OCI-LY3 (cell line): ENCODE results near the gene CCDC54.

Experiments
- H2AFZ ChIP-seq: fragments of 200-600, 300-600 bp; shearing (Covaris generic); 2 replicates; pipeline ENCODE4 v1.6.0; 2014; ENCODE audit warnings: antibody characterized with exemption, low read depth, low read length
- H3K27ac ChIP-seq: fragments of 200-600, 300-600 bp; sonication (generic); 2 replicates; pipeline ENCODE4 v1.5.1; 2014; ENCODE audit warnings: mild to moderate bottlenecking, low read length, moderate library complexity, mixed read lengths
- H3K27me3 ChIP-seq: fragments of 200-600, 300-600 bp; sonication (generic); 2 replicates; pipeline ENCODE4 v1.6.1; 2014; ENCODE audit warnings: low read depth, low read length, mixed read lengths
- H3K36me3 ChIP-seq: fragments of 200-600, 300-600 bp; sonication (generic); replicated peaks from 2 replicates; pipeline ENCODE3; 2014; ENCODE audit warnings: low read depth, low read length, mixed read lengths
- H3K4me1 ChIP-seq: fragments of 300-600, 200-600 bp; sonication (generic); 2 replicates; pipeline ENCODE4 v1.6.1; 2014; ENCODE audit warnings: low read length, mixed read lengths
- H3K4me2 ChIP-seq: fragments of 200-600, 300-600 bp; sonication (generic); 2 replicates; pipeline ENCODE4 v1.6.1; 2014; ENCODE audit warnings: low read length, mixed read lengths
- H3K4me3 ChIP-seq: fragments of 300-600, 200-600 bp; sonication (generic); 2 replicates; pipeline ENCODE4 v1.5.1; 2014; ENCODE audit warnings: antibody characterized with exemption, mild to moderate bottlenecking, low read length, moderate library complexity
- H3K79me2 ChIP-seq: fragments of 300-600, 200-600 bp; shearing (Covaris generic); 2 replicates; pipeline ENCODE4 v1.6.1; 2014; ENCODE audit warnings: mild to moderate bottlenecking, low read length, mixed read lengths
- H3K9ac ChIP-seq: fragments of 300-600, 200-600 bp; shearing (Covaris generic); 2 replicates; pipeline ENCODE4 v1.6.0; 2014; ENCODE audit warnings: mild to moderate bottlenecking, low read length, moderate library complexity
- H3K9me3 ChIP-seq: fragments of 200-600, 300-600 bp; shearing (Covaris generic); 2 replicates; pipeline ENCODE4 v1.6.1; 2014; ENCODE audit warnings: low read length, mixed read lengths; ENCODE audit not compliant: insufficient read depth
- H4K20me1 ChIP-seq: fragments of 200-600, 300-600 bp; sonication (generic); 2 replicates; pipeline ENCODE4 v1.6.1; 2016; ENCODE audit warnings: low read length, mixed read lengths; ENCODE audit not compliant: insufficient read depth
- CTCF ChIP-seq: fragments of 200-600, 300-600 bp; sonication (generic); IDR thresholded peaks from 2 replicates; pipeline ENCODE4 v1.5.1; 2014; ENCODE audit warnings: antibody characterized with exemption, low read length, low read depth
- EZH2phosphoT487 ChIP-seq: fragments of 200-600 bp; shearing (Covaris generic); IDR thresholded peaks from 2 replicates; pipeline ENCODE4 v1.6.1; 2018; ENCODE audit warnings: antibody characterized with exemption, mixed run types, low read depth

CCDC54 gene

GRCh38 chr3:107368654-107369398 lies 8.4 kb upstream of the CCDC54 start:
- Histone ChIP-seq H3K27ac (no peak overlapping the region), H3K79me2 (no peaks in the 10 kb centered on the region), H3K4me1 (peaks cover 3% of the 10 kb centered on the region; the same call in 1 of the 2 replicates), H4K20me1 (no peaks in the 10 kb centered on the region), H3K27me3 (no peaks in the 10 kb centered on the region), H3K9me3 (no peaks in the 10 kb centered on the region), H3K9ac (no peak overlapping the region), H3K36me3 (no peaks in the 10 kb centered on the region), H3K4me2 (no peak overlapping the region), H2AFZ (no peak overlapping the region), H3K4me3 (no peak overlapping the region)
- TF ChIP-seq CTCF, result no peak
- TF ChIP-seq EZH2phosphoT487, result no peak

- no peak overlapping the region for H3K27ac ChIP-seq
- TF ChIP-seq CTCF (no peak), EZH2phosphoT487 (no peak)
- H3K9ac ChIP-seq, result no peak overlapping the region
- H4K20me1 ChIP-seq, result no peaks in the 10 kb centered on the region
- no peak overlapping the region for H3K4me3 ChIP-seq
- no peaks in the 10 kb centered on the region for H3K9me3 ChIP-seq
- H3K79me2 ChIP-seq, result no peaks in the 10 kb centered on the region
- no peak overlapping the region for H2AFZ ChIP-seq
- H3K36me3 ChIP-seq, result no peaks in the 10 kb centered on the region
- H3K4me2 ChIP-seq, result no peak overlapping the region
- H3K27me3 ChIP-seq, result no peaks in the 10 kb centered on the region
- H3K4me1 ChIP-seq, result peaks cover 3% of the 10 kb centered on the region; the same call in 1 of the 2 replicates
These were observed 7.4 kb upstream of the CCDC54 start for GRCh38 chr3:107369791-107370190.

GRCh38 chr3:107370907-107371306 lies 6.3 kb upstream of the CCDC54 start:
- no peaks in the 10 kb centered on the region for H4K20me1 ChIP-seq
- H3K4me1 ChIP-seq, result peaks cover 3% of the 10 kb centered on the region; the same call in 1 of the 2 replicates
- no peaks in the 10 kb centered on the region for H3K9me3 ChIP-seq
- H3K4me3 ChIP-seq, result no peak overlapping the region
- no peaks in the 10 kb centered on the region for H3K36me3 ChIP-seq
- H3K27ac ChIP-seq, result no peak overlapping the region
- no peak overlapping the region for H2AFZ ChIP-seq
- H3K27me3 ChIP-seq, result no peaks in the 10 kb centered on the region
- no peak for TF ChIP-seq CTCF
- no peak for TF ChIP-seq EZH2phosphoT487
- H3K79me2 ChIP-seq, result no peaks in the 10 kb centered on the region
- H3K4me2 ChIP-seq, result no peak overlapping the region
- no peak overlapping the region for H3K9ac ChIP-seq

GRCh38 chr3:107372506-107372905 lies 4.7 kb upstream of the CCDC54 start:
- no peaks in the 10 kb centered on the region for H3K36me3 ChIP-seq
- no peaks in the 10 kb centered on the region for H3K9me3 ChIP-seq
- no peaks in the 10 kb centered on the region for H4K20me1 ChIP-seq
- no peak overlapping the region for H3K4me2 ChIP-seq
- TF ChIP-seq EZH2phosphoT487, result no peak
- TF ChIP-seq CTCF, result no peak
- H3K27me3 ChIP-seq, result no peaks in the 10 kb centered on the region
- H3K4me1 ChIP-seq, result peaks cover 3% of the 10 kb centered on the region; the same call in 1 of the 2 replicates
- no peak overlapping the region for H2AFZ ChIP-seq
- H3K27ac ChIP-seq, result no peak overlapping the region
- no peaks in the 10 kb centered on the region for H3K79me2 ChIP-seq
- no peak overlapping the region for H3K4me3 ChIP-seq
- no peak overlapping the region for H3K9ac ChIP-seq
